Coronary artery (tissue), 2 donors: ENCODE data around the gene MYH14.

Experiments used
- DNase-seq: peaks from one replicate; pipeline ENCODE4 v3.0.0-alpha.2; 2017; ENCODE audit warnings: low spot score
- H3K27ac ChIP-seq, 2 donors: fragments of 200-600 bp; sonication (generic); one replicate each; pipeline ENCODE4 v1.5.1; 2016 to 2019
- H3K4me3 ChIP-seq: fragments of 200-600 bp; sonication (generic); 2 replicates; pipeline ENCODE4 v1.5.1; 2016; ENCODE audit warnings: mild to moderate bottlenecking, moderate library complexity
- TF ChIP-seq, protein P1 (sequence below): fragments of 200-600 bp; sonication (generic); IDR thresholded peaks from one replicate; pipeline ENCODE4 v1.5.1; 2019; ENCODE audit warnings: antibody characterized with exemption

The MYH14 gene

DNA sequence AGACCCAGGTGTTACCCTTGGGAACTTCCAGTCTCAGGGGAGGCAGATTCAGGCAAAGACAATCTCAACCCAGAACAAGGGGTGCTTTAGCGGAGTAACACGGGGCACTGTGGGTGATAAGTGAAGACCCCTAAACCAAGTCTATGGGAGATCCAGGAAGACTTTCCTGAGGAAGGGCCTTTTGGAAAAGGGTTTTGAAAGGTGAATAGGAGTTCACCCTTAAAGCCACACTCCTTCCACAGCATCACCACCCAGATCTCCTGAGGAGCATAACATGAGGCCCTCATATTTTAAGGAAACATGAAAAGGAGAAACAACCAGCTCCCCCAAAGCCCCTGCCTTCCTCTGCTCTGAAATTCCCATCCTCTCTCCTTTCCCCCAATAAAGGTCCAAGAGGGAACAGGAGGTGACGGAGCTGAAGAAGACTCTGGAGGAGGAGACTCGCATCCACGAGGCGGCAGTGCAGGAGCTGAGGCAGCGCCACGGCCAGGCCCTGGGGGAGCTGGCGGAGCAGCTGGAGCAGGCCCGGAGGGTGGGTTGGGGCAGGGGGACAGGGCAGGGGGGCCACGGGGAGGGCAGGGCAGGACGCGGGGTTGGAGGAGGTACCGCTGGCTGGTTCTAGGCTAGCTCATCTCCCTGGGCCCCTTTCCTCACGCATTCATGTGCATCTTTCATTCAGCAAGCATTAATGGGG is 73.1 kb downstream of the MYH14 start:
- Histone ChIP-seq H3K27ac (no peak overlapping the region), H3K4me3 (no peak overlapping the region)
- TF ChIP-seq, protein P1, sequence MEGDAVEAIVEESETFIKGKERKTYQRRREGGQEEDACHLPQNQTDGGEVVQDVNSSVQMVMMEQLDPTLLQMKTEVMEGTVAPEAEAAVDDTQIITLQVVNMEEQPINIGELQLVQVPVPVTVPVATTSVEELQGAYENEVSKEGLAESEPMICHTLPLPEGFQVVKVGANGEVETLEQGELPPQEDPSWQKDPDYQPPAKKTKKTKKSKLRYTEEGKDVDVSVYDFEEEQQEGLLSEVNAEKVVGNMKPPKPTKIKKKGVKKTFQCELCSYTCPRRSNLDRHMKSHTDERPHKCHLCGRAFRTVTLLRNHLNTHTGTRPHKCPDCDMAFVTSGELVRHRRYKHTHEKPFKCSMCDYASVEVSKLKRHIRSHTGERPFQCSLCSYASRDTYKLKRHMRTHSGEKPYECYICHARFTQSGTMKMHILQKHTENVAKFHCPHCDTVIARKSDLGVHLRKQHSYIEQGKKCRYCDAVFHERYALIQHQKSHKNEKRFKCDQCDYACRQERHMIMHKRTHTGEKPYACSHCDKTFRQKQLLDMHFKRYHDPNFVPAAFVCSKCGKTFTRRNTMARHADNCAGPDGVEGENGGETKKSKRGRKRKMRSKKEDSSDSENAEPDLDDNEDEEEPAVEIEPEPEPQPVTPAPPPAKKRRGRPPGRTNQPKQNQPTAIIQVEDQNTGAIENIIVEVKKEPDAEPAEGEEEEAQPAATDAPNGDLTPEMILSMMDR: no peak
- DNase-seq: no peak

DNA sequence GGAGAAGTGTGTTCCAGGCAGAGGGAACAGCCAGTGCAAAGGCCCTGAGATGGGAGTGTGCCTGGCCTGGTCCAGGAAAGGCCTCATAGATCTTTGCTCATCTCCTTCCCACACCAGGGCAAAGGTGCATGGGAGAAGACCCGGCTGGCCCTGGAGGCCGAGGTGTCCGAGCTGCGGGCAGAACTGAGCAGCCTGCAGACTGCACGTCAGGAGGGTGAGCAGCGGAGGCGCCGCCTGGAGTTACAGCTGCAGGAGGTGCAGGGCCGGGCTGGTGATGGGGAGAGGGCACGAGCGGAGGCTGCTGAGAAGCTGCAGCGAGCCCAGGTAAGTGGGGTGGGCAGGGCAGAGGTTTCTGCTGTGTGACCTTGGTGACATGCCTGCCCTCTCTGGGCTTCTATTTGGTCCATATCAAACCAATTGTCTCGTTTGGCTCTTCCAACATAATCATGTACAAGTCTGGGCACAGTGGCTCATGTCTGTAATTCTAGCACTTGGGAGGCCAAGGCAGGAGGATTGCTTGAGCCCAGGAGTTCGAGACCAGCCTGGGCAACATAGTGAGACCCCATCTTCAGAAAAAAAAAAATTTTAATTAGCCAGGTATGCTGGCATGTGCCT is 74.7 kb downstream of the MYH14 start:
- DNase-seq: no peak
- TF ChIP-seq, protein P1: no peak

DNA sequence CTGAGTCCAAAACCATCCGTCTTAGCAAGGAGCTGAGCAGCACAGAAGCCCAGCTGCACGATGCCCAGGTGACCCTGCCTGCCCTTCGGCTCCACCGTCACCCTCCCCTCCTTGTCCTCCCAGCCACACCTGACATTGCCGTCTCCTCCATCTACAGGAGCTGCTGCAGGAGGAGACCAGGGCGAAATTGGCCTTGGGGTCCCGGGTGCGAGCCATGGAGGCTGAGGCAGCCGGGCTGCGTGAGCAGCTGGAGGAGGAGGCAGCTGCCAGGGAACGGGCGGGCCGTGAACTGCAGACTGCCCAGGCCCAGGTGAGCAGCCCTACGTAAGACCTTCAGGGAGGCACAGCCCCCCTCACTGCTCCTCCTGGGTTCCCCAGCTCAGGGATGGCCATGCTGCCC is 76.7 kb downstream of the MYH14 start:
- DNase-seq: no peak
- Histone ChIP-seq H3K4me3 (no peak overlapping the region), H3K27ac (no peak overlapping the region)
- TF ChIP-seq, protein P1: no peak

More for the DNA sequence above, 74.7 kb downstream of the MYH14 start:
- Histone ChIP-seq H3K27ac (no peak overlapping the region), H3K4me3 (no peak overlapping the region)

DNA sequence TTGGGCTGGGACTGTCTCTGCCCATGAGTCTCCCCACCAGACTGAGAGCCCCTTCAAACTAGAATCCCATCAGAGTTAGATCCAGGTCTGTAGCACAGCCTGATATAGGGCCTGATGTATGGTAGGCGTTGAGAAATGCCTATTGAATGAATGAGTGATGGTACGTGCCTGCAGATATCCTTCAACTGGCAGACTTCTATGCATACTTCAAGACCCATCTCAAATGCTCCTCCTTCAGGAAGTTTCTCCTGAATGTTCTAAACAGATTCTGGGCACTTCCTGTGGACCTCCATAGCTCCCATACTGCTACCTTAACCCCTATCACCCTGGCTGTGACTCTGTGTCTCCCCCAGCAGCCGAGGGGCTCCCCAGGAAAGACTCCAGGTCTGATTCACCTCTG is 77.6 kb downstream of the MYH14 start:
- Histone ChIP-seq H3K4me3 (no peak overlapping the region), H3K27ac (no peak overlapping the region)
- TF ChIP-seq, protein P1: no peak
- no peak for DNase-seq

DNA sequence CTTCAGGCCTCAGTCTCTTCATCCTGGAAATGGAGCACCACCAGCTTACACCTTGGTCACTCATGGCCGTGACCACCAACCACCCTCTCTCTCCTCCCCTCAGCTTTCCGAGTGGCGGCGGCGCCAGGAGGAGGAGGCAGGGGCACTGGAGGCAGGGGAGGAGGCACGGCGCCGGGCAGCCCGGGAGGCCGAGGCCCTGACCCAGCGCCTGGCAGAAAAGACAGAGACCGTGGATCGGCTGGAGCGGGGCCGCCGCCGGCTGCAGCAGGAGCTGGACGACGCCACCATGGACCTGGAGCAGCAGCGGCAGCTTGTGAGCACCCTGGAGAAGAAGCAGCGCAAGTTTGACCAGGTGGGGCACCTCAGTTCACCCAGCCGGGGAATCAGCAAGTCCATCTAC is 78.1 kb downstream of the MYH14 start:
- Histone ChIP-seq H3K27ac (no peak overlapping the region), H3K4me3 (no peak overlapping the region)
- TF ChIP-seq, protein P1: no peak
- no peak for DNase-seq

DNA sequence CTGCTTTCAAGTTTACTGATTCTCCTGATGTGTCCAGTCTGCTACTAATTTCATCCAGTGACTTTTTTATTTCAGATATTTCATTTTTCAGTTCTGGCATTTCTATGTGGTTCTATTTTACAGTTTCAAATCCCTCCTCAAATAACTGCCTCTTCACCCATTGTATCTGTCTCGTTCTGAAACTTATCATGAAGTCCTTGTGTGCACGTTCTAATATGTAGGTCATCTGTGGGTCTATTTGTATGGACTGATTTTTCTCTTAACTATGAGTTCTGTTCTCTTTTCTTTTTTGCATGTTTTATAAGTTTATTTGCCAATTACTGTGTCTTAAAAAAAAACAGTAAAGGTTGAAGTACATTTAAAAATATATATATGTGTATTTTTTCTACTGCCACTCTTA is 82.4 kb downstream of the MYH14 start:
- DNase-seq: no peak
- TF ChIP-seq, protein P1: no peak
- Histone ChIP-seq H3K27ac (no peak overlapping the region), H3K4me3 (no peak overlapping the region)

DNA sequence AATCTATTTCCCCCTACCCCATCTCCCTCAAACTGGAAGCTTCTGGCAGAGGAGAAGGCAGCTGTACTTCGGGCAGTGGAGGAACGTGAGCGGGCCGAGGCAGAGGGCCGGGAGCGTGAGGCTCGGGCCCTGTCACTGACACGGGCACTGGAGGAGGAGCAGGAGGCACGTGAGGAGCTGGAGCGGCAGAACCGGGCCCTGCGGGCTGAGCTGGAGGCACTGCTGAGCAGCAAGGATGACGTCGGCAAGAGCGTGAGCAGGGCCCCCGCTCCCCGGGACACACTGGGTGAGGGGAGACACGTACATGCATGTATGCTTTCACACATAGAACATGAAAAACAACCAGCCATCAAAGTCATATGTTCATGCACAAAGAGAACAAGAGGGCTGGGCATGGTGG is 83.0 kb downstream of the MYH14 start:
- TF ChIP-seq, protein P1: no peak
- DNase-seq: no peak
- no peak overlapping the region for H3K27ac ChIP-seq
- no peak overlapping the region for H3K4me3 ChIP-seq
